GM21529 (cell line): ENCODE data around the gene ATP1B3.
"Not testable (repeated sequence)": the region's sequence is repeated elsewhere in the genome, so short reads cannot be mapped to it uniquely, and the experiment has no call there.

Source experiments
- ATAC-seq: cut with Tn5 transposase; IDR thresholded peaks from one replicate; pipeline ENCODE4 v1.9.1; 2021; ENCODE audit not compliant: unreplicated experiment

Gene ATP1B3

GRCh38 chr3:141901914-141902313 is 25.5 kb downstream of the ATP1B3 start:
- ATAC-seq = peak; percentile 66

GRCh38 chr3:141904203-141904602 is 27.8 kb downstream of the ATP1B3 start:
- no peak for ATAC-seq

GRCh38 chr3:141905129-141905528 is 28.7 kb downstream of the ATP1B3 start:
- ATAC-seq = no peak

- ATAC-seq = no peak
These were observed 33.0 kb downstream of the ATP1B3 start for GRCh38 chr3:141909408-141909807.

GRCh38 chr3:141909986-141910385 is 33.5 kb downstream of the ATP1B3 start:
- not testable (repeated sequence) for ATAC-seq

- peak; percentile 55 for ATAC-seq
These were observed 36.8 kb downstream of the ATP1B3 start for GRCh38 chr3:141913150-141913811.

- ATAC-seq = no peak
These were observed 37.9 kb downstream of the ATP1B3 start for GRCh38 chr3:141914311-141914710.

- no peak for ATAC-seq
These were observed 38.6 kb downstream of the ATP1B3 start for GRCh38 chr3:141915016-141915415.

GRCh38 chr3:141915766-141916165 is 39.3 kb downstream of the ATP1B3 start:
- ATAC-seq = no peak

GRCh38 chr3:141920701-141921100 is 44.3 kb downstream of the ATP1B3 start:
- no peak for ATAC-seq

- peak; percentile 67 for ATAC-seq
These were observed 44.9 kb downstream of the ATP1B3 start for GRCh38 chr3:141921316-141921715.

- ATAC-seq = not testable (repeated sequence)
These were observed 49.2 kb downstream of the ATP1B3 start for GRCh38 chr3:141925677-141926076.

- ATAC-seq = no peak
These were observed 50.5 kb downstream of the ATP1B3 start for GRCh38 chr3:141926929-141927328.

- no peak for ATAC-seq
These were observed 52.3 kb downstream of the ATP1B3 start for GRCh38 chr3:141928631-141929270.

- no peak for ATAC-seq
These were observed 53.0 kb downstream of the ATP1B3 start for GRCh38 chr3:141929341-141929995.

GRCh38 chr3:141930801-141931200 is 54.4 kb downstream of the ATP1B3 start:
- ATAC-seq = no peak

- ATAC-seq = no peak
These were observed 57.2 kb downstream of the ATP1B3 start for GRCh38 chr3:141933421-141934300.

GRCh38 chr3:141934354-141934753 is 57.9 kb downstream of the ATP1B3 start:
- ATAC-seq = no peak

GRCh38 chr3:141938011-141938500 is 61.6 kb downstream of the ATP1B3 start:
- no peak for ATAC-seq

- ATAC-seq = no peak
These were observed 63.3 kb downstream of the ATP1B3 start for GRCh38 chr3:141939759-141940158.

- no peak for ATAC-seq
These were observed 63.8 kb downstream of the ATP1B3 start for GRCh38 chr3:141940194-141940776.
